HT-29 (cell line): Measurements from ENCODE around the gene PPM1L. TPM values are rescaled to one million over a fixed set of nuclear protein-coding genes. Genes with fewer than 3 reads are reported as not detected.

ENCODE experiments used
- DNase-seq: peaks from one replicate; pipeline ENCODE4 v3.0.0-alpha.2; 2015; ENCODE audit warnings: low spot score
- total RNA-seq: library from RNA; depleted of rRNA; stranded (reverse); fragments of >200 nt; shearing (Covaris generic); gene quantifications from 2 replicates; pipeline ENCODE4 v1.2.3, GENCODE V29; 2014

The PPM1L gene
- total RNA-seq, 1 experiment from 2014 or later = 19.2 TPM

DNA sequence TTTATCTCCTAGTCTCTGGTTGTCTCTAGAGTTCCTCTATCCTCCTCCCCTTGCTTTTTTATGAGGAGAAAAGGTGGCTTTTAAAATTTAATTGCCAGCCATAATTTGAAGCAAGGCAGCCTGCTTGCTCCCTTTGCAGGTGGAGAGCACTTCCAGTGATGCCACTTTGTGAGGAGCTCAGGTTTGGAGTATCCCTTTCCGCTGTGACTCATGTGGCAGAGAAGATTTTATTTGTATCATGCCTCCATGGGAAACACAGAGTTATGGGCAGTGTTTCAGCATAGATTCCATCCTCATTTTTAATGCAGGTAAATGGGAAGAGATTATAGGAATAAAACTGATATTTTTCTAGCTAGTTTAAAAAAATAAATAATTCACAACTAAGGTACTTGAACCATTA lies 7.0 kb downstream of the PPM1L start:
- DNase-seq = no peak

DNA sequence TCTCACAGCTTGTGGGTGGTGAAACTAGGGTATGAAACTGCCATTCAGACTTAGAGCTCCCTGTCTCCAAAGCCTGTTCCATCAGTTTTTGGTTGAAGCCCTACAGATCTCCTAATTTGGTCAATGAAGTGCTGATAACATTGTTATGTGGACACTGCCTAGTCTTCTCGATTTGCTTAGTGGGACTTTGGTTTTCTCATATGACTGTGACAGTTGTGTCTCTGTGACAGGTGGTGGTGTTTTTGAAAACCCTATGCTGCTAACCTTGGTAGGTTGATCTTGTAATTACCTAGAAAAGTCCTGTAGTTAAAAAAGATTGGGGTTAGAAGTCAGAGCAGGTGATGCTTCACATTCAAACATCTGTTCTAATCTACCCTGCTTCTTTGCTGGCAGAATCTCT lies 9.2 kb downstream of the PPM1L start:
- no peak for DNase-seq

DNA sequence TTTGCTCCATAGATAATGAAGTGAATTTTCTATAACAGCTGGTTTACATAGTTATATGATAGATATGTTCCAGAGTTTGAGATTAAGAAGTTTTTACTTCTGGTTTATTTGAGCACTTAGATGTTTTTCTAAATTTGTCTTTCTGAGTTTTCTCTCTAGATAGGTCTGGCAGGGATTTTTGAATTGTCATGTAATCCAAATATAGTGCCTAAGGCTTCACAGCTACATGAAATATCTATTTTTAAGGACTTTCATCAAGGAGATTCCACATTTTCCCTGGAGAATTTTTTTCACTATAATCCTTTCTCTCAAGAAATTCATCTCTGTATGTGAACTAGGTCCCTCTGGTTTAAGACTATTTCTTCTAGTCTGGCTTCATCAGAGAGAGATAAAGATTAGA lies 12.0 kb downstream of the PPM1L start:
- DNase-seq = no peak

DNA sequence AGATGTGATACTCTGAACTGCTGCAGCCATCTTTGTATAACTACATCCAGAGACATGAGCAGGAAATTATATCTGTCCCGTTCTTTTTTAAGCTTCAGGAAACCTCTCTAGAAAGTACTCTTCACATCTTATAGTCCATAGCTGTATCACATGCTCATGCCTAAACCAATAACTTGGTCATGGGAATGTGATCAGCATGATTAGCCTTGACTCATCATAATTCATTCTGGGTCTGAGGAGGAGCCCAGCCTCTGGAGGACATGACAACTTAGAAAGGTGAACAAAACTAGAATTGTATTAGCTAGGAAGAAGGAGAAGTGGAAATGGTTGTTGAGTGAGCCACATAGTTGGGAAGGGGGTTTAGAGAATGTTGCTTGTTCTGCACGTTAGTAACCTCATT lies 12.9 kb downstream of the PPM1L start:
- no peak for DNase-seq

DNA sequence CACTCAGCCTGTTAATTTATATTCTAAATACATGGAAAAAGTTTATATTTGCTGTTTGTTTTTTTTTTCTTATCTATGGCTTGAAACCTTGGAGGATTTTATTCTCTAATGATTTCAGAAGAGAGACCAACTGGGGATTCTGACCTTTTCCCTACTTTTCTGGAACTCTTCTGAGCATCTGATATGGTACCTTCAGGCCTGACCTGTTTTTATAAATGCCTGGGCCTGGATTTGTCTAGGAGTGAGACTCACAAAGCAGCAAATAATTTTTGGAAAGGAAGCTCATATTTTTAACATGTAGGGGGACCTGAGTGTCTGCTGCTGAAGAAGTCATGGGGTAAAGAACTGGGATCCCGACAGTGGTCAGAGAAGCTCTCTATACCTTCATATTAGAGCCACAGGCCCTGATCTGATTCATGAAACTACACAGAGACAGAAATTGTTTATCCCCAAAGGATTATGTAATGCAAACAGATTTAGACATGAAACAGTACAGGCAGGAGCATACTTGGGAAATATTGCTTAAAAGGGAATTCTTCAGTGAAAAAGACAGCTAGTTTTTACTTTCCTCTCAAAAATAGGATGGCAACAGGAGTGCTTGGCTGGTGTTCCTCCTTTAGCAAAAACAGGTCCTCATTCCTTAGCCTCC lies 15.9 kb downstream of the PPM1L start:
- no peak for DNase-seq

DNA sequence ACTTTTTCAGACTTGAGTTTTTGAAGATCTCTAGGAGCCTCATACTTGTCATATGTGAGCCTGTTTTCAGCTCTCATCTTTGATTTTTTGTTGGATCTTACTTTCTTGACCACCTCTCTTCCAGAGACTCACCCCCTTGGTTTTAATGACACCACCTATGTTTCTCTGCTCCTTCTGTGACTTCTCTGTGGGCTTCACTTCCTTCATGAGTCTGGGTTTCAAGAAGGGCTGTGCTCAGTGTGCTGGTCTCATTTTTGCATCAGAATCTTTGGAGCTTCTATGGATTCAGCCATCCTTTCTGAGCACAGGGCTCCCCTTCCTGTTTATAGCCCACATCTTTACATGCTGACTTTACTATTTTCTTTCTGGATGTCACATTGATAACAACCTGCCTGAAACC lies 17.7 kb downstream of the PPM1L start:
- no peak for DNase-seq

DNA sequence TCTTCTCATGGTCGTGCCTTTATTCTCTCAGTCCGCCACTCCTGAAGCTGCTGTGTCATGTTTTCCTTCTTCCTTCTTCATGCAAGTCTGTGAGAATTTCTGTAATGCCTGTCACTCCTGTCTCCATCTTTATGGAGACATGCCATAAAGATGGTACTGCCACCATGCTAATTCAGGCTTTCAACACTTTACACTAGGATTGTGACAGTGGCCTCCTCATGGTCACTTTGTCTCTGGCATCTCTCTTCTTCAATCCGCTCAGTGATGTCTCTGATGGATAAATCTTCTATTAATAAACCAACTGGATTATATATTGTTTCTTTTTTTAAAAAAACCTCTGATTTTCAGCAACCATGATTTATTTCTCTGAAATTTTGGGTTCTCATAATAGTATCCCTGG lies 18.1 kb downstream of the PPM1L start:
- DNase-seq = no peak

DNA sequence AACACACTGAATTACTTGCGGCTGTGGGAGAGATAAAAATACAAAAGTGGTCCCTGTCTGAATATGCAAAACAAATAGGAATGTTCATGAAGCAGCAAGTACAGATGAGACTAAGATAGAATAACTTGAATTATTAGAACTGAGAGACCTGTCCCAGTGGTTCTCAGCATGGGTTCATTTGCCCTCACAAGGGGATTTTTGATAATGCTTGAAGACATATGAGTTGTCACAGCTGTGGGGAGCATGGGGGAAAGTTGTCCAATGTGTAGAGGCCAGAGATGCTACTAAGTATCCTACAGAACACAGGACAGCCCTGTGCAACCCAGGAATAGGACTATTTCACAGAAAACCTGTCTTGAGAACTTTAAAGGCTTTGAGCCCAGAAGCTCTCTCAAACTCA lies 22.4 kb downstream of the PPM1L start:
- DNase-seq = no peak

DNA sequence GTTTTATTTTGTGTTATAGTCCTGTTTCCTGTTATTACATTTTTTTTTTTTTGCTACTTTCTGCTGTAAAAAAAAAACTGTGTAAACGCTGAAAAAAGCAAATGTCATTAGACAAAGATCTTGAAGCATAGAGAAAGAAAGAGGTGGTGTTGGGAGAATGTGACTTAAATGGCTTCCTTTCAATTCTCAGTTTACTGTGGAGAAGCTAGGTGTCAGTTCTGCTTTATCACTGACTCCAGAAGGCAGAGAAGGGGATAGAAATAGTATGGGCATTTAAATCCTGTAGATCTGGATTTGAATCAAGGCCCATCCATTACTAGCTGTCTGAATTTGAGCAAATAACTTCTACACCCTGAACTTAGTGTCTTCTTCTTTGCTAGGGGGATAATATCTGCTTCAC lies 23.0 kb downstream of the PPM1L start:
- DNase-seq = no peak

DNA sequence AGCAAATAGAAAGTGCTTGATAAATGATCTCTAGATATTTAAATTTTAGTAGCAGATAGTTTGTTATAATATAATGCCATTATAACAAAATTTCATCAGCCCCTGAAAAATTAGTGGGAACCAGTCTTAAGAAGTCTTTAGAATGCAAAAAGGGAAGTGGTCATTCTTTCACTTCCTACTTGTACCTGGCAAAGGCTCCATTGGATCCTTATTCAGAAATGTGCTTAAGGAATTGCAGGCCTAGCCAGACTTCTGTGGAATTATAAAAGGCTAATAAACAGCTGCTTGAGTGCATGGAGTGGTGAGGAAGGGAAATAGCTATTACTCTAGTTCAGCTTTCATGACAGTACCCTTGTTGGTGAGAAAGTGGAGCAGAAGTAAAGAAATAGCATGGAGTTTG lies 24.2 kb downstream of the PPM1L start:
- no peak for DNase-seq

DNA sequence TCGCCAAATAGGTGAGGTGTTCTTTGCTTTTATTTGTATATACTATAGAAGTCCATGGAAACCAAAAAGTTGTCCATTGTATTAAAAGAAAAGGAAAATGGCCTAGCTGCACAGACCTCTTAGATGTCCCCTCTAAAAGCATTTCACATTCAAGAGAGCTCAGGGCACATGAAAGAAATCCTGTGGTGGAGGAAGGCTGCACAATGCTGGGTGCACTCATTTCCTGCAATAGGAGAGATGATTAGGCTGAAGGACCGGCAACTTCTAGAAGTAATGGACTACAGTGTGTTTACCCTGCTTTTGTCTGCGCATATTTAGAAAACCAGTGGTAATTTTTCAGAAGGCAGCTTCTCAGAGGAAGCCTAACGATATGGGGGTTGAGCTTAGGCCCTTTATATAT lies 25.4 kb downstream of the PPM1L start:
- no peak for DNase-seq

DNA sequence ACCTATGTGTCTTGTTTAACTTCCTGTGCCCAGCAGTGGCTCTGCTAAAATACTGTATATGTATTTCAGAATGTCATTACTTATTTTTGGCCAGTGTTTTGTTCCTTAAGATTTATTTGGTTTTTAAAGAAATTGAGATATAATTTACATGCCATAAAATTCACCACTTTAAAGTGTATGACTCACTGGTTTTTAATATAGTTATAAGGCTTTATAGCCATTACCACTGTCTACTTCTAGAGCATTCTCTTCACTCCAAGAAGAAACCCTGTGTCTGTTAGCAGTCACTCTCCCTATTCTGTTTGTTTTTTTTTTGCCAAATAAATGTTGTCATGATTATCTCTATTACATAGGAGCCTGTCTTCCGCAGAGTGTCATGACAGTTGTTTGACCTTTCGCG lies 25.8 kb downstream of the PPM1L start:
- DNase-seq = no peak

DNA sequence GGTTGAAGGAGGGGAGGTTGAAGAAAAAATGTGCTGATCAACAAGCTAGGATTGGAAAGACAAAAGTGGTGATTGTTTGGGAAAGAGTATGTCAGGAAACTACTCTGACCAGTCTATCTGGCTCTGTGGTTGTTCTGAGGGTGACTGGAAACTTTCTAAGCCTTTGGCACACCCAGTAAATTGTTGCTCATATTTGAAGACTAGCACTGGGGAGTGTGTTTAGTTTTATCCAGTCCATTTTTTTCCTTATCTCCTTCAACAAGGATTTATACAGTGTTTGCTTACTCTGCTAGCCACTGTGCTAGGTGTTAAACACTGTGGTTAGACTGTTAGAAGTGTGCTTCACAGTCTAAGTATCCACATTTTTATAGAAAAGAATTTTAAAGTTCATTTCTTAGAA lies 28.8 kb downstream of the PPM1L start:
- DNase-seq = peak; percentile 87

DNA sequence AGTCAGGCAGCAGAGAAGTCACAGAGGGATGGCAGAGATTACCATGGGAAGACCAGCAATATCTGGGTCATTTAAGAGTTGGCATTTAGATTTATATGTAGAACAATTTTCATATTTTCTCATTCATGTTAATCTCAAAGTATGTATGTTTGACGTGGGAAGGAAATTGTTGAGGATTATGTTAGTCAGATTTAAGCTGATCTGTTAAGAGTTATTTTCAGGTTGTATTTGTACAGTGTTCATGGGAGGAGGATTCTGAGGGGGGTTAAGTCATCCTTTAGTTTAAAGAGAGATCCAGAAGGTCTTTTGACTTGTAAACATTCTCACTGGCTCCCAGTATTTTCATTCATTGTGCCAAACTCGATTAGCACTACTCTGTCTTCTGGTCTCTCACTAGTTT lies 34.7 kb downstream of the PPM1L start:
- no peak for DNase-seq

DNA sequence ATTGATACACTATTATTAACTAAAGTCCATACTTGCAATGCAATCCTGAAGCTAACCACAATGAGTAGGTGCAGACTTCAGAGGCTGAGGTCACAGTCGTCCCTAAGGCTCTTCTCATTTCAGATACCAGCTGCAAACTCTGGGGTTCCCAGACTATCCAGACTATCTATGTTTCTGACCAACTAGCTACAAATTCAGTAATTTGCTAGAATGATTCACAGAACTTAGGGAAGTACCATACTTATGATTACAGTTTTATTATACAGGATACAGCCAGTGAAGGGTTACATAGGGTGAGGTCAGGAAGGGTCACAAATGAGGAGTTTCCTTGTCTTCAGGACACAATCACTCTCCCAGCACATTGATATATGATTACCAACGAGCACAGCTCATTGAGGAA lies 36.5 kb downstream of the PPM1L start:
- no peak for DNase-seq

DNA sequence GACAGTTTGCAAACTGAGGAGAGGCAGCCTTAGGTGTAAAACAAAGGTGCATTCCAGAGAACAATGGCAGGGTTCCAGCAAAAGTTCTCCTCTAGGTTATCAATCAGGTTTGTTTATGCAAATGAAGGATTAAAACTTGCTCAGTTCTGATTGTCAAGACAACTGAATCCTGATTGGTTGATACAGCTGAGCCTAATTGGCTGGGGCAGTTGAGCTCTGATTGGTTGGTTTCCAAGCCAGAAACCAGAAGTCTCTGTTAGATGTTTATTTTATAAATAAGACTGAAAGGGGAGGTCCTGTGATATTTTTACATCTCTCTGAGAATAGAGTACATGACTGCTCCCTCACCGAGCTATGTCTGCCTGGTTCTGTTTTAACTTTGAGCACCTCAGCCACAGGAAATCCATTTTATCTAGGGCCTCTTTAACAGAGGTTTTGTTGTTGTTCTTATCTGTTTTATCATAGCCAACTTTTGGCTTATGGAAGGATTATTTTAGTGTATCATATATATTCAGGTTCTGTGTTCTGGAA lies 37.8 kb downstream of the PPM1L start:
- DNase-seq = no peak

DNA sequence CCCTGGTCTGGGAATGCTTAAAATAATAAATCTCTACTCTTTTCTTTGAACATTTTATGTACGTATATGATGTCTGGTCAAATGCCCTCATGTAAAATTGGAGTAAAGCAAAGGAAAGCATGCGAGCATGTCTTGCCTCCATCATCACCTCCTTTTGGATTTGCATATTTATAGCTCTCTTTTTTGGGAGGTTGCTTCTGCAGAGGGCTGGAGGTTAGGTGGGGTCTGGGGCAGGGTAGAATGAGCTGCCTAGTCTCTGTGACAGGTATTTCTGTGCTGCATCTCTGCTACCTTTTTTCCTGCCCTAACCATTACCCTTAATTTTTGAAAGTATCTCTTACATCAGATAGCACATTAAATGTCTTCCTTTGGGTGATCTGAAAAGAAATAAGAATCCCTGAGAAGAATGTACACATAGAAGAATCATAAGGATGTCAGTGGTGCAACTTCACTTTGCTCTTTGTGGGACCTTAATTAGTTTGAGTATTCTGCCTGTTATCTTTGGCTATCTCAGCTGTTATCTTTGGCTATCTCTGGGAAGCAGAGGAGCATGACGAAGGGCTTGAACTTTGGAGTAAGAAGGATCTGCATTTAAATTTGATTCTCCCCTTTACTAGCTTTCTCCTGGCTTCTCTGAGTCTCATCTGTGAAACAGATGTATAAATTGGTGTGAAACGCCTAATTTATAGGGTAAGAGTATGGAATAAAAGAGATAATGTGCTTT lies 40.2 kb downstream of the PPM1L start:
- no peak for DNase-seq

DNA sequence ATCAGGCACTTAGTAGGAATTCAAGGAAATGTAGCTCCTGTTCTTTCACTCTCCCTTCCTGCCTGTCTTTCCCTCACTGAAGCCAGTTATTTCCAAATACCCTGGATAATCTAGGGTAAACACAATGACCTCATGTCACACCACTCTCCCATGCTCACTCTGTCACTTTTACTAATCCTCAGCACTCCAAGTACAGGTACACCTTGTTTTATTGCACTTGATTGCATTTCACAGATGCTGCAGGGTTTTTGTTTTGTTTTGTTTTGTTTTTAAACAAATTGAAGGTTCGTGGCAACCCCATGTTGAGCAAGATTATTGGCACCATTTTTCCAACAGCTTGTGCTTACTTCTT lies 40.8 kb downstream of the PPM1L start:
- no peak for DNase-seq

DNA sequence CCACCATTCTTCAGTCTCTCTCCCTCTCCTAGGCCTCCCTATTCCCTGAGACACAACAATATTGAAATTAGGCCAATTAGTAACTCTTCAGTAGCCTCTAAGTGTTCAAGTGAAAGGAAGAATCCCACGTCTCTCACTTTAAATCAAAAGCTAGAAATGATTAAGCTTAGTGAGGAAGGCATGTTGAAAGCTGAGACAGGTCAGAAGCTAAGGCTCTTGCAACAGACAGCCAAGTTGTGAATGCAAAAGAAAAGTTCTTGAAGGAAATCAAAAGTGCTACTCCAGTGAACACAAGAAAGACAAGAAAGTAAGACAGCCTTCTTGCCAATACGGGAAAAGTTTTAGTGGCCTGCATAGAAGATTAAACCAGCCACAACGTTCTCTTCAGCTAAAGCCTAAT lies 41.3 kb downstream of the PPM1L start:
- DNase-seq = no peak

DNA sequence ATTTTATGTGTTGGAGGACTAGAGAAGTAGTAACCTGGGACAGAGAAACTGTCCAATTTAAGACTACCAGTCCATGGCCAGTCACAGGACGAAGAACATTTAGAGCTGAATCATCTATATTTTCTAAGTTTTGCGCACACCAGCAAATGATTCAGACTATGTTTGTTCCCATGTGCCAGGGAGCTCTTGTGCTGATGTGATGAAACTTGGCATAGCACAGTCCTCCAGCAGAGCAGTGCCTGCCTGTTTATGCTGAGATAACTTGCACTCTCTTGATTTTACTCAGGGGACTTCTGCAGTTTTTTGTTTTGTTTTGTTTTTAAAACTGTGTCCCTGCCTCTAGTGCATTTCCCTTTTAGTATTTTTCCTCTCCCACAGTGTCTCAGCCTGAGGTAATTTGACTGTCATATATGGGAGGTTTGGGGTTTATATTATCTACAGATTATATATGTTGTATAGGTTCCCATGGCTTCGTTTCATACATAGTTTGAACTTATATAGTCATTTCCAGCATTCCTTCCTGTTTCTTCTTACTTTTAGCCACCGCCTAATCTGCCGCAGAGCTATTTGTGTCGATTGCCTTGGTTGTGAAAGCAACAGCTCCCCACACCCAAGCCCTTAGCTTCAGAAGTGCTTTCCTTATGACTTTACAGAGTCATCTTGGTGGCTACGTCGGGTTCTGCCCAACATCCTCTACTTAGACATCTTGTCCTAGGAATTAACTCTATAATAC lies 45.5 kb downstream of the PPM1L start:
- DNase-seq = no peak

DNA sequence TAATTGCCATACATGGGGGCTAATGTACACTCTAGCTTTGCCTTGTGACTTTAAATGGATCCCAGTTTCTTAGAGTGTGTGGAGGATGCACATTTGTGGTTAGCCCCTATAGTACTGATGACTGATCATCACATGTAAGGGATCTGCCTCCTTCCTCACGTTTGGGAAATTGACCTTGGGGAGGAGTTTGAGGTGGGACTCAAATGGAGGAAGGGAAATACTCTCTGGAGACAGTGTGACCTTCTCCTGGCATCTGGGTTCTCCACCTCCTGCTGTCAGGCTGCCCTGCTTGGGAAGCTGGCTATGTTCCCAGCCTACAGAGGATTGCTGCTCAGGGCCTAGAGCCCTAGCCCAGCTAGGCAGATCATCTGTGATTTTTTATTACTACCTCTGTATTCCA lies 48.7 kb downstream of the PPM1L start:
- no peak for DNase-seq

DNA sequence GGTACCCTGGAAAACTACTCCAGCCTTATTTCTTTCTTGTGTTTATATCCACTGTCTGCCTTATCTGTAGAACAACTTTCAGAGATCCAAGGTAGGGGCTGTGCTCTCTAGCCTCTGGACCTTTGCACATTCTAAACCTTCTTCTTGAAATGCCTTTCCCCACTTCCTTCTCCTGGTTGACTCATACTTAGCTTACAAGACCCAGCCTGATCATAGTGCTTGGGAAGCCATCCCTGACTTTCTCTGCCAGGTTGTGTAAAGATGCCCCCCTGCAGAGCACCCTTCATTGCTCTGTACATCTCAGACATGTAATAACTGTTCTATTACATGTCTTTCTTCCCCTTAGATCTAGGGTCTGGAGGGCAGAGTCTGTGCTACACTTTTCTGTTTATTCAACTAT lies 50.1 kb downstream of the PPM1L start:
- DNase-seq = no peak

DNA sequence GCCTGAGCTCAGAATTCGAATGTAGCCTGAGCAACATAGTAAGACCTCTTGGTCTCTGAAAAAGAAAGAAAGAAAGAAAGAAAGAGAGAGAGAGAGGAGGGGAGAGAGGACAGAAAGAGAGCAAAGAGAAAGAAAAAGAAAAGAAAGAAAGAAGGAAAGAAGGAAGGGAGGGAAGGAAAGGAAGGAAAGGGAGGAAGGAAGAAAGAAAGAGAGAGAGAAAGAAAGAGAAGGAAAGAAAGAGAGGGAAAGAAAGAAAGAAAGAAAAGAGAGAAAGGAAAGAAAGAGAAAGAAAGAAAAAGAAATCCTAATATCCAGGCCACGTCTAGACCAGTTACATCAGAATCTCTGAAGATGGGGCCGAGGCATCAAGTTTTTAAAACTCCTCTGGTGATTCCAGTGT lies 50.7 kb downstream of the PPM1L start:
- no peak for DNase-seq
